OCI-LY1 (cell line): ENCODE data around the gene COL23A1.

Experiments
- CTCF ChIP-seq: fragments of 200-600 bp; sonication (generic), shearing (Covaris generic); IDR thresholded peaks from 2 replicates; pipeline ENCODE4 v1.5.1; 2017; ENCODE audit warnings: mild to moderate bottlenecking, antibody characterized with exemption, low read length, moderate library complexity, mixed read lengths
- EZH2 ChIP-seq: fragments of 200-600 bp; sonication (generic), shearing (Covaris generic); IDR thresholded peaks from 2 replicates; pipeline ENCODE4 v1.8.0; 2017; ENCODE audit warnings: borderline replicate concordance, mixed run types, mild to moderate bottlenecking, antibody characterized with exemption, low read length, moderate library complexity, mixed read lengths

GRCh38 chr5:178495706-178496105 is 94.5 kb downstream of the COL23A1 start:
- TF ChIP-seq CTCF: no peak
- no peak for TF ChIP-seq EZH2
